Head of caudate nucleus (tissue), 42 donors: ENCODE data around the gene GRIN2A.

ENCODE experiments used
- DNase-seq, 42 donors: peaks; one replicate each; pipeline versions ENCODE4 v3.0.0 to v3.0.0-alpha.2; 2020 to 2021; ENCODE audit warnings: mixed read lengths in 7 of 42
- intact Hi-C: fragments of 100-400 bp; cut with DNase I; formaldehyde crosslinking; loops from one replicate; pipeline ENCODE4 v1.15.0; 2022

Gene GRIN2A

GRCh38 chr16:10182222-10183053 is at the start of gene GRIN2A:
Gene GRIN2A (minus strand): TSS chr16:10182428. CDS start chr16:10180411, 2,017 bp downstream.
- peak in 40 of 42 donors; percentile 16 to 72 (median 48) for DNase-seq

GRCh38 chr16:10231563-10231962 is 49.3 kb upstream of the GRIN2A start:
- intact Hi-C loops: no loop called here
- DNase-seq: no peak

More at GRCh38 chr16:10182222-10183053, at the start of gene GRIN2A:
- intact Hi-C loops: loop anchor here (5.0 to 10.0 kb wide), 2 partner anchors 138 to 535 kb away; no protein-coding TSS in a partner anchor

- intact Hi-C loops: no loop called here
- DNase-seq: no peak
These were observed 46.6 kb upstream of the GRIN2A start for GRCh38 chr16:10228779-10229178.

- intact Hi-C loops: no loop called here
- no peak for DNase-seq
These were observed 44.7 kb upstream of the GRIN2A start for GRCh38 chr16:10226987-10227306.

GRCh38 chr16:10226141-10226986 is 44.1 kb upstream of the GRIN2A start:
- DNase-seq: peak in 2 of 42 donors; percentile 3 to 14
- intact Hi-C loops: no loop called here

GRCh38 chr16:10225653-10226052 is 43.4 kb upstream of the GRIN2A start:
- intact Hi-C loops: no loop called here
- DNase-seq: no peak

GRCh38 chr16:10224850-10225249 is 42.6 kb upstream of the GRIN2A start:
- DNase-seq: no peak
- intact Hi-C loops: no loop called here

- DNase-seq: no peak
- intact Hi-C loops: no loop called here
These were observed 38.7 kb upstream of the GRIN2A start for GRCh38 chr16:10220942-10221341.

- no peak for DNase-seq
- intact Hi-C loops: no loop called here
These were observed 37.5 kb upstream of the GRIN2A start for GRCh38 chr16:10219742-10220141.

GRCh38 chr16:10218490-10219206 is 36.4 kb upstream of the GRIN2A start:
- intact Hi-C loops: no loop called here

GRCh38 chr16:10213748-10214147 is 31.5 kb upstream of the GRIN2A start:
- DNase-seq: no peak
- intact Hi-C loops: no loop called here

More at GRCh38 chr16:10218490-10219206, 36.4 kb upstream of the GRIN2A start:
- DNase-seq: peak in 38 of 42 donors; percentile 5 to 76 (median 42)

GRCh38 chr16:10210944-10211343 is 28.7 kb upstream of the GRIN2A start:
- intact Hi-C loops: no loop called here
- peak in 27 of 42 donors; percentile 4 to 68 (median 21) for DNase-seq

- intact Hi-C loops: no loop called here
- DNase-seq: no peak
These were observed 24.6 kb upstream of the GRIN2A start for GRCh38 chr16:10206865-10207264.

GRCh38 chr16:10206215-10206614 is 24.0 kb upstream of the GRIN2A start:
- DNase-seq: no peak
- intact Hi-C loops: no loop called here

- intact Hi-C loops: no loop called here
These were observed 23.5 kb upstream of the GRIN2A start for GRCh38 chr16:10205688-10206087.

GRCh38 chr16:10202649-10203048 is 20.4 kb upstream of the GRIN2A start:
- no peak for DNase-seq
- intact Hi-C loops: no loop called here

More at GRCh38 chr16:10205688-10206087, 23.5 kb upstream of the GRIN2A start:
- DNase-seq: no peak

- intact Hi-C loops: no loop called here
- DNase-seq: no peak
These were observed 18.7 kb upstream of the GRIN2A start for GRCh38 chr16:10200637-10201586.

- DNase-seq: no peak
- intact Hi-C loops: no loop called here
These were observed 14.8 kb upstream of the GRIN2A start for GRCh38 chr16:10196999-10197398.
